Gastroesophageal sphincter (tissue), 4 donors: ENCODE data around the gene FAM43A. TPM values are rescaled to one million over a fixed set of nuclear protein-coding genes. Genes with fewer than 3 reads are reported as not detected.

Experiments
- ATAC-seq: fragments of 150-250 bp; one replicate; pipeline ENCODE4 v1.9.1; 2016; ENCODE audit warnings: mild to moderate bottlenecking, moderate library complexity
- H3K27ac ChIP-seq, 4 donors: fragments of 200-600 bp; sonication (generic) in 3 of 4; 1 replicate in 3 of 4; 2 replicates in 1 of 4; pipeline ENCODE4 v1.5.1; 2016 to 2019
- H3K27me3 ChIP-seq: fragments of 200-600 bp; sonication (generic); one replicate; pipeline ENCODE4 v1.5.1; 2019
- H3K36me3 ChIP-seq, 2 donors: fragments of 200-600 bp; sonication (generic); one replicate each; pipeline ENCODE4 v1.5.1; 2019; ENCODE audit warnings: control low read depth in 1 of 2
- H3K4me1 ChIP-seq, 3 donors: fragments of 200-600 bp; sonication (generic); 1 replicate in 2 of 3; 2 replicates in 1 of 3; pipeline ENCODE4 v1.5.1; 2016 to 2019; ENCODE audit warnings: control low read depth in 2 of 3
- H3K4me3 ChIP-seq, 2 donors: fragments of 200-600 bp; sonication (generic); one replicate each; pipeline ENCODE4 v1.5.1; 2019; ENCODE audit warnings: mild to moderate bottlenecking in 1 of 2, moderate library complexity in 1 of 2
- H3K9me3 ChIP-seq, 3 donors: fragments of 200-600 bp; sonication (generic); one replicate each; pipeline ENCODE4 v1.5.1; 2017 to 2019; ENCODE audit warnings: control low read depth in 2 of 3
- EP300 ChIP-seq: sonication (generic); formaldehyde crosslinking; IDR thresholded peaks from one replicate; pipeline ENCODE4 v1.6.1; 2017; ENCODE audit warnings: antibody characterized with exemption, mild to moderate bottlenecking
- POLR2A ChIP-seq, 2 donors: fragments of 450-650 bp; IDR thresholded peaks; one replicate each; pipeline ENCODE4 v1.6.1; 2017; ENCODE audit warnings: antibody characterized with exemption in 2 of 2, mild to moderate bottlenecking in 2 of 2, moderate library complexity in 1 of 2
- POLR2AphosphoS5 ChIP-seq: sonication (generic); formaldehyde crosslinking; IDR thresholded peaks from one replicate; pipeline ENCODE4 v1.6.1; 2017; ENCODE audit warnings: antibody characterized with exemption
- WGBS, 2 donors: methylation state at CpG; one replicate each; pipeline ENCODE4 v1.1.5; 2018; ENCODE audit warnings: low coverage in 1 of 2; 5-methylcytosine and 5-hydroxymethylcytosine counted together
- total RNA-seq, 4 donors: library from RNA; depleted of rRNA; stranded (reverse); fragments of >200 nt; gene quantifications; one replicate each; pipeline ENCODE4 v1.1.0, GENCODE V29; 2016
- TF ChIP-seq, protein P1 (sequence below), 4 experiments: fragments of 200-600 bp in 2 of 4; fragments of 450-650 bp in 2 of 4; sonication (generic) in 1 of 4; IDR thresholded peaks; one replicate each; pipeline ENCODE4 v1.5.1; 2017 to 2019; ENCODE audit warnings: antibody characterized with exemption in 4 of 4, mild to moderate bottlenecking in 2 of 4, moderate library complexity in 2 of 4

Gene FAM43A
- total RNA-seq, 4 donors from 2014 or later: 15.9 to 36.3 (median 23.8) TPM

GRCh38 chr3:194715022-194715800, 29.5 kb downstream of the FAM43A start:
- H3K4me1 ChIP-seq: peaks cover 0 to 7% (median 0%) of the 10 kb centered on the region in 3 donors
- no peaks in the 10 kb centered on the region for H3K27me3 ChIP-seq
- no peak overlapping the region for H3K27ac ChIP-seq
- no peaks in the 10 kb centered on the region for H3K36me3 ChIP-seq
- H3K4me3 ChIP-seq: no peak overlapping the region
- TF ChIP-seq, protein P1, sequence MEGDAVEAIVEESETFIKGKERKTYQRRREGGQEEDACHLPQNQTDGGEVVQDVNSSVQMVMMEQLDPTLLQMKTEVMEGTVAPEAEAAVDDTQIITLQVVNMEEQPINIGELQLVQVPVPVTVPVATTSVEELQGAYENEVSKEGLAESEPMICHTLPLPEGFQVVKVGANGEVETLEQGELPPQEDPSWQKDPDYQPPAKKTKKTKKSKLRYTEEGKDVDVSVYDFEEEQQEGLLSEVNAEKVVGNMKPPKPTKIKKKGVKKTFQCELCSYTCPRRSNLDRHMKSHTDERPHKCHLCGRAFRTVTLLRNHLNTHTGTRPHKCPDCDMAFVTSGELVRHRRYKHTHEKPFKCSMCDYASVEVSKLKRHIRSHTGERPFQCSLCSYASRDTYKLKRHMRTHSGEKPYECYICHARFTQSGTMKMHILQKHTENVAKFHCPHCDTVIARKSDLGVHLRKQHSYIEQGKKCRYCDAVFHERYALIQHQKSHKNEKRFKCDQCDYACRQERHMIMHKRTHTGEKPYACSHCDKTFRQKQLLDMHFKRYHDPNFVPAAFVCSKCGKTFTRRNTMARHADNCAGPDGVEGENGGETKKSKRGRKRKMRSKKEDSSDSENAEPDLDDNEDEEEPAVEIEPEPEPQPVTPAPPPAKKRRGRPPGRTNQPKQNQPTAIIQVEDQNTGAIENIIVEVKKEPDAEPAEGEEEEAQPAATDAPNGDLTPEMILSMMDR (IDR thresholded peaks at IDR 0.05): no peak
- TF ChIP-seq POLR2A (IDR thresholded peaks at IDR 0.05): no peak
- TF ChIP-seq POLR2AphosphoS5: no peak
- 80 to 85% methylated on average over 6 to 8 of the region's 8 CpGs for WGBS, 2 donors
- no peak for ATAC-seq
- H3K9me3 ChIP-seq: no peaks in the 10 kb centered on the region

- no peak for ATAC-seq
- WGBS, 2 donors: no CpG with 5 or more reads among the region's 2 CpGs
- Histone ChIP-seq H3K9me3 (no peaks in the 10 kb centered on the region), H3K27ac (no peak overlapping the region), H3K27me3 (no peaks in the 10 kb centered on the region), H3K4me1 (no peaks in the 10 kb centered on the region), H3K36me3 (no peaks in the 10 kb centered on the region), H3K4me3 (no peak overlapping the region)
- TF ChIP-seq, protein P1 (IDR thresholded peaks at IDR 0.05): no peak
- no peak for TF ChIP-seq EP300
- no peak for TF ChIP-seq POLR2A (IDR thresholded peaks at IDR 0.05)
- TF ChIP-seq POLR2AphosphoS5: no peak
Observed at GRCh38 chr3:194718079-194718478, 32.4 kb downstream of the FAM43A start.

DNA sequence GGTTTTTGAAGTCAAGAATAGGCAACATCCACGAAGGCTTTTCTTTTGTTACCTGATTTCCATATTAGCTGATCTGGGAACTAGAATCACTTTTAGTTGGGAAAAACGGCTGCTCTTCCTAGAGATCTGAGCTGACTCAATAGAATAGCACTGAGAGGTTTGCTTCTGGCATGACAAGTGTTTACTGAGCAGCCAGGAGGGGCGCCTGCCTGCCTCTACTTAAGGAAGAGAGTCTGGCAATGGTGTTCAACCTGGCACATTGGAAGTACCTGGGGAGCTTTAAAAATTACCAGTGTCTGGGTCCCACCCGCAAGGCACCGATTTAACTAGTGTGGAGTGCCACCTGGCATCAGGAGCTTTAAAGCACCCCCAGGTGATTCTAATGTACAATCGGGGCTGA, 34.4 kb downstream of the FAM43A start:
- H3K9me3 ChIP-seq: no peaks in the 10 kb centered on the region
- H3K27me3 ChIP-seq: no peaks in the 10 kb centered on the region
- H3K4me1 ChIP-seq: no peaks in the 10 kb centered on the region
- no peak overlapping the region for H3K27ac ChIP-seq
- no peak overlapping the region for H3K4me3 ChIP-seq
- H3K36me3 ChIP-seq: no peaks in the 10 kb centered on the region
- WGBS, 2 donors: 74% methylated on average over 5 of the region's 6 CpGs; no CpG with 5 or more reads in 1 of the 2 donors
- ATAC-seq: no peak
- TF ChIP-seq POLR2A (IDR thresholded peaks at IDR 0.05): no peak
- TF ChIP-seq, protein P1 (IDR thresholded peaks at IDR 0.05): no peak
- no peak for TF ChIP-seq POLR2AphosphoS5
- TF ChIP-seq EP300: no peak

- Histone ChIP-seq H3K4me1 (no peaks in the 10 kb centered on the region), H3K36me3 (no peaks in the 10 kb centered on the region), H3K9me3 (no peaks in the 10 kb centered on the region), H3K27ac (no peak overlapping the region), H3K27me3 (peaks cover 4% of the 10 kb centered on the region), H3K4me3 (no peak overlapping the region)
- WGBS, 2 donors: 67 to 76% methylated on average over 6 to 7 of the region's 7 CpGs
- no peak for ATAC-seq
- TF ChIP-seq EP300 (no peak), POLR2AphosphoS5 (no peak), POLR2A (IDR thresholded peaks at IDR 0.05) (no peak)
- TF ChIP-seq, protein P1 (IDR thresholded peaks at IDR 0.05): no peak
Observed at GRCh38 chr3:194723846-194724618, 38.3 kb downstream of the FAM43A start.
